NCI-H748 (cell line): ENCODE results near the gene ARHGAP22.
A peak's percentile ranks its signal among the peaks of the same experiment; 100 is the strongest.

ENCODE experiments used
- DNase-seq: peaks from one replicate; lab custom pipeline; 2025; ENCODE audit not compliant: unreplicated experiment; lab: John Stamatoyannopoulos, UW

ARHGAP22 gene

DNA sequence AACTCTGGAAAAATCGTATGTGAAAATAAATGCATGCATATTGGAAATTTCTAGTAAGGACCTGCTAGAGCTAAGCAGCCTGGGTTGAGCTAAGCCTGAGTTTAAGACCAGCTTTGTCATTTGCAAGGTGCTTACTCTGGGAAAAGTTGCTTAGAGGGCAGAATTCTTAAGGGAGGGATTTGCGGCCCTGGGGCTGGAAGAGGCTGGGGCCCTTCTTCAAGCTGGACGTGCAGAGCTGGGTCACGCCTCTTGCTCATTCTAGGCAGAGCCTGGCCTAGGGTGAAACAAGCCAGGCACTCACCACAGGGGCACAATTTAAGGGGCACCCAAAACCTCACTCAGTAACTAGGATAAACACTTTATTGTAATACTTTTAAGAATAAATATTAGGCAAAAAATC is 137.2 kb downstream of the ARHGAP22 start:
- no peak for DNase-seq

DNA sequence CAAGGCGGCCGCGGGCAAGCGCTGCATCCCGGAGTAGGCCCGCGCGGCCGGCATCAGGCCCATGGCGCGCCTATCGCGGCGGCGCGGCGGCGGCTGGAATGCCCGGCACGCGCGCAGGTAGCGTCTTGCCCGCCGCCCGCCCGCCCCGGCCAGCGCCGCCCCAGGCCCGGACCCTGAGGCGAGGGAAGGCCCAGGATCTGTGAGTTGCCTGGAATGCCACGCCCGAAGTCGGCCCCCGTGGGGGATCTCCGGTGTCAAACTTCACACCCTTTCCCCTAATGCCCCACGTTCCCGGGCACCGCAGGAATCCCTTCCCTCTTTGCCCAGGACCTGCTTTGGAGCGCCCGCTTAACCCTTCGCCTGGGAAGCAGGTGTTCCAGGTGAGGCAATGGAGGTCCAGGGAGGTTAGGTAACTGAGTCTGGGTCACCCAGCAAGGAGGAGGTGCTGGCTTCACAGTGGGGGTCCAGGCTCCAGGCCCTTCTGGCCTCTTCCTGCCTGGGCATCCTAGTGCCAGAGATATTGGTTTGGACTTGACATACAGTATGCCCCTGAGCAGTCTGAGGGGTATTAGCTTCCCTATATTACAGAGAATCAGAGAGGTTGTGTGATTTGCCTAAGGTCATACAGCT is 138.1 kb downstream of the ARHGAP22 start:
- DNase-seq: peak; percentile 4

DNA sequence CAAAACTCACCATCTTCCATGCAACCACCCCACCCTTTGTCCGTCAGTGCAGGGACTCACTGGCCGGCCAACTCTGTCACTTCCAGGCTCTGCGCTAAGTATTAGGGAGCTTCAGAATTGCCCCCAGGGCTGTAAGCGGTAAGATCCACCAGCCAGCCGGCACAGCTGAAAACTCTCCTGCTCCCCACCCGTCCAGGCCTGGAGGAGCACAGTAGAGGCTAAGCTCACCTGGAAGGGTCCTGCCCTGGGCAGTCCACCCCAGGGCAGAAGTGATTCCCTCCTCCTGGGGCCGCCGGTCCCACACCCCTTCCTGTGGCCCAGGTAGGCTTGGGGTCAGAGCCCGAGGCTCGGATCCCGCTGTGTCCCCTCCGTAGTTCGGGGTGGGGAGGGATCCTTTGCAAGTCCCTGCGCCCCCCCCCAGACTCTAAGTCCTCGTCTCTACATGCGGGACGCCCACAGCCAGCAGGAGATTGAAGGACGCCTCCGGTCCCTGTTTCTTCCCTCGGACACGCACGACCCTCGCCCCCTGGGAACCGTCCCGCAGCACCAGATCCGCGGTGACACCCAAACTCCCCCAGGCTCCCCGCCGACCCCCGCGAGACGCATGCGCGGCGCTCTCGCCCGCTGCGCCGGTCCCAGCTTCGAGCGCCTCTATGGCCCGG is 138.9 kb downstream of the ARHGAP22 start:
- DNase-seq: no peak

DNA sequence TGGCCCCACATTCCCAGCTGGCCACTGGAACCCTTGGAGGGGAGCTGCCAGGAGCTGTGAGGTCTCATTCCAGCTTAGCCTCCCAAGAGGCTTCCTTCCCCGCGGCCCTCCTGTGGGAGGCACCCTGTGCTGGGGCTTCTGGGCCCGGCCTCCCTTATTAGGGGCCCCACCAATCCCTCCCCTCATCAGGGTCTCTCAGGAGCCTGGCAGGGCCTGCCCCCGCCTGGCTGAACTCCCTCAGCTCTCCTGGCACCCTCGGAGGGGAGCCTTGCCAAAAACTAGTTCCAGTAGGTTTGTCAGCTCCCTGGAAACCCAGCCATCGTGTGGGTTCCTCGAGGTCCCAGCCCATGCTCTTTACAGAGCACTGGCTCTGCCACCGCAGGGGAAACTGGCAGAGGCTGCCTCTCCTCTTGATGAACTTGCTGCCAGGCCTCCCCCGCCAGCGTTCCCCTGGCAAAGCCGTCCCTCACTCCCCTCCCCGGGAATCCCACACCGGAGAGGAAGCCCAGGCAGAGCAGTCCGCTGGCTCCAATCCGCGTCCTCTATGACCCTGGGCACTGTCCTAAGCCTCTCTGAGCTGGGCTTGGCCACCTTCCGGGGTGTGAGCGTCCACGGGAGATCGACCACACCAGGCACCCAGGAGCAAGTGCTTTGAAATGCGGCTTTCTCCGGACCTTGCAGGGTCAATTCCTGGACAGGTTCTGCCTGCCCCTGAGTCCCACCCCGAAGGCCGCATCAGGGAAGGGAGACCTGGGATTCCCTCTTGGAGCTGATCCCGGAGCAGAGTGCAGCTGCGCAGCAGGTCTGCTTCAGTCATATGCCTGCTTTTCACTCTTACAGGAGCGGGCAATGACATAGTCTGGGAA is 139.8 kb downstream of the ARHGAP22 start:
- DNase-seq: no peak

DNA sequence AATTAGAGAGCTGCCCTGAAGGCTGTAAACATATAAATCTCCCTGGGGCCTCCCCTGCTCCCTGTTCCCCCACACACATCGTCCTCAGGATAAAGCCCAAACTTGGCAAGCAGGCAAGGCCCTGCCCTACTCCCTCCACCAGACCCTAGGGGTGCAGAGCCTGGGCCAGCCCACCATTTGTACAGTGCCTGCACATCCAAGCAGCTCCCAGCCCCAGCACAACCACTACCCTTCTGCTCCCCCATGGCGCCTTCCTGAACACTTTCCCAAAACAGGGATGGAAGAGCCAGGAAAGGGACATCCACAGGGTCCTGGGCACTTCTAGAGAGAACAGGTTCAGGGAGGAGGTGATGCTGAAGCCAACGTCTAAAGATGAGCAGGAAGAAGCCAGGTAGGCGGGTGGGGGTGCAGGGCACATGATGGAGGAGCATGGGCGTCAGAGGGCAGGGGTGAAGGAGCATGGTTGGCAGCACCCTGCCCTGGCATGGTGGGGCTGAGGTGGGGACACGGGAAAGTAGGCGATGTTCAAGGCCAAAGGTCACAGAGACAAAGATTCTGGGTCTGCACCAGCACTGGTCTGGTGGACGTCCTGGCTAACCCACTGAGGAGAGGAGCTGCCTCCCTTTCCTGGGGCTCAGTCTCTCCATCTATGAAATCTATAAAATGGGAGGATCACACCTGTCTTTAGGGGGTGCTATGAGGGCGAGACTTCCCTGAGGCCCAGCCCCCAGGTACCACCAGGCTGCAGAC is 140.6 kb downstream of the ARHGAP22 start:
- no peak for DNase-seq

DNA sequence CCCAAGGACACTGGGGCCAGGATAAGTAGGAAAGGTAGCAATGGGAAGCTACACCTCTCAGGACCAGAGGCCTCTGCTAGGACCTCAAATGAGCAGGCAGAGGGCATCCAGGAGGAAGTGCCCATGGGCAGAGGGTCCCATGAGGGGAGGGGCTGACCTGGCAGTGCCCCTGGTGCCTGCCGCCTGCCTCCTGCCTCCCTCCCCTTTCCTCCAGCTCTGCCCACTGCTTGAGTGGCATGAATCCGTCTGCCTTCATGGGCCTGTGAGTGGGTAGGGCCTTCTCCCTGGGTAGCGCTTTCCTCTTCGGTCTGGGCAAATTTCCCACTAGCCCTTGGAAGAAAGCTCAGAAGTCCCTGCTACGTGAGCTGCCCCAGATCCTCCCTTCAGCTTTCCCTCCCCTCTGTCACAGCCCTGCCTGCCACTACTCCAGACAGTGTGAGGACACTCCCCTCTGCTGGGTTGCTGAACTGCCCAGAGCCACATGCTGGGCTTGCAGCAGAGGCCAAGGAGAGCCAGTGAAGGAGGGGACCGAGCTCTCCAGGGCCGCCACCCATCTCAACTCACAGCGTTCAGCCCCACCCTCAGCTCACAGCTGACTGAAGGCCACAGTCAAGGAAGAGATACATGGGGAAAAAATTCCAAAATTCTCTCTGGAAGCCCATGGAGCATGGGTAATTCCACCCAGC is 141.4 kb downstream of the ARHGAP22 start:
- no peak for DNase-seq

DNA sequence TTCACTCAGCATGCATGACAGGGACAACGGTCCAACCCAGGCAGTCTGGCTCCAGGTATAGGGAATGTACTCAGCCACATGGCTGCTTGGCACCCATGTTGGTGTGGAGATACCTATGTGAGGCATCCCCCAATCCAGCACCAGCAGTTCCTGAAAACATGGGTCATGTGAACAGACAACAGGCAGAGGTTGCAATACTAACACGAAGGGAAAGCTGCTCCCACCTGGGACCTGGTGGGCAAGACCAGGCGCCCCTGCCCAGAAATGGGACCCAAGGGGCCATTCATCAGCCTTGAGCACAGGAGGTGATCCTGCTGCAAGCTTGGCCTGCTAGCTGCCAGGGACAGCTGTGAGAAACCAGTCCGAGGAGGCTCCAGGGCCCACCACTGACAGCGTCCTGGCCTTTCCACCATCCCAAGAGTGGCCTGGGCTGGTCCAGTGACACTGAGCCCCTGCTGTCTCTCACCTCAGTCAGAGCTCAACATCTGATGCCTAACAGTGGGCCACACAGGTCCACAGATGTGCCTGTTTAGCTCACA is 142.3 kb downstream of the ARHGAP22 start:
- DNase-seq: no peak

DNA sequence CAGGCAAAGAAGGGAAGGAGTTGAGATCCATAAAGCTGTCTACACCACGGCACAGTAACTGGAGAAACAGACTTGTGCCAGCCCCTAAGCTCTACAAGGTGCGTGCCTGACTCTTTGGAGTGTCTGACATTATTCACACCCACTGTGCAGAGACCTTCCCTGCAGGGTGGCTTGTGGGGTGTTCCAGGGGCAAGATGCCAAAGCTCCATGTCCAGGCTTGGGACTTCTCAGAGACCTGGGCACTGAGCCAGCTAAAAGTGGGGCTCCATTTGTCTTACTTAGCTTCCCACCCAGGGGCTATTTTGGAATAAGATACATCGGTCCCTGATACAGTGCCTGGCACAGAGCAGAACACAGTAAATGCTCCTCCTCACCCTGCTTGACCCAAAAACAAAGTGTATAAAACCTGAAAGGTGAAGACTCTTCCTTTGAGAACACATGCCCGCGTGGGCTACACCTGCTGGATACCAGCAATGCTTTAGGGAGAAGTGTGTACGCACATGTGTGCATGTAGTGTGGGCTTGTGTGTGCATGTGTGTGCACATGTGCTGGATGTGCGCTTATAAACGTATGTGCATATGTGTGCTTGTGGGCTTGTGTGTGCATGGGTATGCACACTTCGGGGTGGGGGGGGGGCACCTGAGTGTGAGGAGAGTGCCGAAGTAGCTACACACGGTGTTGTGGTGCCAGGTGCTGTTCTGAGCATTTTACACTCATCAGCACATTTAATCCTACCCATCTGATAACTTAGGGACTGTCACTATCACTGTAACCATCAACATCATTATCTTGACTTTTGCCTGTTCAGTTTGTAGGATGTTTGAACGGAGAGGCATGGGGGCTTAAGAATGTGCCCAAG is 143.0 kb downstream of the ARHGAP22 start:
- no peak for DNase-seq

DNA sequence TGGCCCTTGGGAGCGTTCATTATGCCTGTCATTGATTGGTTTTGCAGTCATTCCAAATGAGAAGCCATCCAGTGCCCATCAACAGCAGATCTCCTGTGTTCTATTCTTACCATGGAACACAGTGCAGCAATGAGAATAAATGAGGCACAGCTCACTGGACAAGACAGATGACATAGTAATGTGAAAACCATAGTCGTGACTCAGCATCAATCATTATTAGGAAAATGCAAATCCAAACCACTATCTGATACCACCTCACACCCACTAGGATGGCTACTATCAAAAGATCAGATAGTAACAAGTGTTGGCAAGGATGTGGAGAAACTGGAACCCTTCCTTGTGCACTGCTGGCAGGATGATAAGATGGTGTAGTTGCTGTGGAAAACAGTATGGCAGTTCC is 144.7 kb downstream of the ARHGAP22 start:
- DNase-seq: no peak

DNA sequence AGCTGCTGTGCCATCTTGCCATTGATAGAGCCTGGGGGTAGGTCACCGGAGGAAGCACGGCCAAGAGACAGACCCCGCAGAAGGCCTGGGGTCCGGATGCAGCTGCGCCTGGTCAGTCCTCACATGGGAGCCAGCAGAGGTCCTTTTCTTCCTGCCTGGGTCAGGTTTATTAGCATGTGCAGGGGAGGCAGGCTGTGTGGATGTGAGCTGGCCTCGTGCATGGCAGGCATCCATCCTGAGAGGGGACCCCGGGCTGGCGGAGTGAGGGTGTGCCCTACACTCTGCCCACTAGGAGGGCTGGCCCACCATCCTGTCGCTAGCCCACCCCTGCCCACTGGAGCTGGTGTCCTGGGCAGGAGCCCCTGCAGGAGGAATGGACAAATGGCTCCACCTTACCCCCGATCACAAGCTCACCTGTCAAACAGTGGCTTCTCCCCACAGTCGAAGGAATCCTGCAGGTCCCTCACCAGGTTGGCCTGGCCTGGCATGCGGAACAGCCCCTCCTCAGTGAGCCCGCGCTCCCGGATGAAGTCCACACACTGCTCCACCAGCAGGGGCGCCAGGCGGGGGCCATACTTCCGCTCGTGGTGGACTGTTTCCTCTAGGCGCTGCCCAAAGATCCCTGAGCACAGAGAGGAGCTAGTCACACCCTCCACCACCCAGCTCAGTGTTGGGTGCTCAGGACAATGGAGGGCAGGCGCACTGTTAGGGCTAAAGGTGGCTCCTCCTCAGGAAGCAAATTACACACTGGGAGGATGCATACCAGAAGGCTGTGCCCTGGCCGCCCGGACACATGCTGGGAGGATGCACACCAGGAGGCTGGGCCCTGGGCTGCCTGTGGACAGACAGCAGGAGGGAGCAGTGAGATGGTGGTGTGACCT is 145.4 kb downstream of the ARHGAP22 start:
- no peak for DNase-seq

DNA sequence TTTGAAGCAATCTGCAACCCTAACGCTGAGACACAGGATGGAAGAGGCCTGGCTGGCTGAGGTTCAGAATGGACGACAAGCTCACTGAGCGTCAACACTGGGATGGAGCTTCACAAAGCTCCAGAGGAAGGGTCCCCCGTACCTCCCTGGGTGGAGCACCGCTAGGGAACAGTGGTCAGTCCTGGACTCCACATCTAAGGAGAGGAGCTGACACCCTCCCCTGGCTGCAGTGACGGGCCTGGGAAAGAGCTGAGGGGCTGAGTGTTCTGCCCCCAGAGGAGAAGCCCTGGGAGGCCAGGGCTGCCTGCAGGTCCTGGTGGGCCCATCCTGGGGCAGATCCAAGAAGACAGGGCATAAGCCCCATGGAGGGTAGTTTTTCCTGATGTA is 146.2 kb downstream of the ARHGAP22 start:
- DNase-seq: no peak

DNA sequence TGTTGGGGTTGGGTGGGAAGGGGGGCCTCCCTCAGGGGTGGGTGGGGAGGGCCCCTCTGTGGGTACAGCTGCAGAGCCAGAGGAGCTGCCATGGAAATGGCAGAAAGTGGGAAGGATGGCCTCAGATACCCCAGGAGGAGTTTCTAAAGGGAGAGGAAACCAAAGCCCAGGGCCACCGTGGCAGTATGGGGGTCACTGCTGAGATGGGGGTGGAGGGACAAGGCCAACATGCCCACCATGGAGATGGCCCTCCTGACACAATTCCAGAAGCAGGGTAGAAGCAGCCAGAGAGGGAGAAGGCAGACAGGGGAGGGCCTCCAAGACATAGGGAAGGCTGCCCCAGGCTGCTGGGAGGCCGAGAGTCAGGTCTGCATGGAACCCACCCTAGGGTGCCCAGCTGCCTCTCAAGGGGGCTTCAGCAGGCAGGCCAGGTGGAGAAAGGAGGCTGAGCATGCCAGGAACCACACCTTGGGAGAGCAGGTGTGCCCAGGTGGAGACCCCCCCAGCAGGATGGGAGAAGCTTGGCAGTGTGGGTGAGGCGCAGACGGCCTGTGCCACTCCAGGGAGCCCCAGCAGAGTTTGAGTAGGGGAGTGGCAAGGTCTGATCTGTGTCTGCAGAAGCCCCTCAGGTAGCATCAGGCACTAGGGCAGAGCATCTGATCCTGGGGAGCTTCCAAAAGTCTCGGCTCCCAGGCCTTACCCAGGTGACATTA is 146.8 kb downstream of the ARHGAP22 start:
- DNase-seq: no peak

DNA sequence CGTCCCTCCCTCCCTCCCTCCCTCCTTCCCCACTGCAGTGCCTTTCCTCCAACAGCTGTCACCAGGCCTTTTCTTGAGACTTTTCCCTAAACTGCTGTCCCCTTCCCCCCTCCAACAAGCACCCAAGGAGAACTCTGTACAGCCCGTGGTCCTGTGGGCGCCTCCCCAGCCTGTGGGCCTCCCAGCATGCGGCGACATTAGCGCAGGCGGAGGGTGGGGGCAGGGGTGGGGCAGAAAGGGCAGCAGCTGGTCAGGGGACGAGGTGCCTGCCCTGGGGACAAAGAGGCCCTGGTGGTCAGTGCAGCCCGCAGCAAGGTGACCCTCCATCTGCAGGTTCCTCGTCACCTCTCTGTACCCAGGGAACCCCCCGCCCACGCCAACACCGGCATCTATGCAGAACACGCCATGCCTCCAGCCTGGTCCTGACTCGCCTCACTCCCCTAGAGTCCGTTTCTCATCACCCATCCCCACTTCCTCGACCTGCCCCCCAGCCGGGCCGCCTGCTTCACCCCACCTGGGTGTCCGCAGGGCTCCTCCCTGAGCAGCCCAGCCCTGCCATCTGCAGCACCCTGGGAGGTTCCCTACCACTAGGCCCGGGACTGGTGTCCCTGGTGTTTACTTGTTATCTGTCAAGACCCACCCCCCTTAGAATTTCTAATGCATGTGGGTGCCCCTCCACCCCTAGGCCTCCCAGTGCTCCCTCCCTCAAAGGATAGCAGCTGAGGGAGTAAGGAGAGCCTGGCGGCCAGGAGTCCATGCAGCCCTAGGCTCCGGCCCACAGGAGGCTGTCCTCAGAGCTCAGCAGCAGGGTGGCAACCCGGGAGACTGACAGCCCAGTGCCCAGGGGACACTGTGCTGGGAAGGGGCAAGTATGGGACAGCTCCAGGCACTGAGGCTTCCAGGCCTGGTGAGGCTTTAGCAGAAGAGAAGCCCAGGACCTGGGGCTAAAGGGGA is 147.8 kb downstream of the ARHGAP22 start:
- DNase-seq: no peak

DNA sequence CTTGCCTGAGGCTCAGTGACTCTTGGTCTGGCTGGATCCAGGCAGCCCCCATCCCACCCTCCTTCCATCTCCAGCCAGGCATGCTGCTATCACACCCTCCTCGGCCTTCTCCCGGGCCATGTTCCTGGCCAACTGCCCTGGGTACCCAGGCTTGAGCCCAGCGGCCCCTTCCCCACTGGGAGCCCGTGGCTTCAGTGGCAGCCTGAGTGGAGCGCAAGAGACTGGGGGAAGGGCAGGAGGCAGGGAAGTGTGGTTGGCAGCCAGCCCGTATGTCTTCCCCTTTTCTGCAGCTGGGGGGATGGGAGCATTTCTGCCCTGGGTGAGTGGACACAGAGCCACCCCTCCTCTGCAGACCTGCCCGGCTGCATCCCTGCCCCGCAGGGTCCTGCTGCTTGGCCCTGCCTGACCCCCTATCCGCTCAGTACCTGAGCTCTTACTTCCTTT is 148.5 kb downstream of the ARHGAP22 start:
- DNase-seq: no peak

DNA sequence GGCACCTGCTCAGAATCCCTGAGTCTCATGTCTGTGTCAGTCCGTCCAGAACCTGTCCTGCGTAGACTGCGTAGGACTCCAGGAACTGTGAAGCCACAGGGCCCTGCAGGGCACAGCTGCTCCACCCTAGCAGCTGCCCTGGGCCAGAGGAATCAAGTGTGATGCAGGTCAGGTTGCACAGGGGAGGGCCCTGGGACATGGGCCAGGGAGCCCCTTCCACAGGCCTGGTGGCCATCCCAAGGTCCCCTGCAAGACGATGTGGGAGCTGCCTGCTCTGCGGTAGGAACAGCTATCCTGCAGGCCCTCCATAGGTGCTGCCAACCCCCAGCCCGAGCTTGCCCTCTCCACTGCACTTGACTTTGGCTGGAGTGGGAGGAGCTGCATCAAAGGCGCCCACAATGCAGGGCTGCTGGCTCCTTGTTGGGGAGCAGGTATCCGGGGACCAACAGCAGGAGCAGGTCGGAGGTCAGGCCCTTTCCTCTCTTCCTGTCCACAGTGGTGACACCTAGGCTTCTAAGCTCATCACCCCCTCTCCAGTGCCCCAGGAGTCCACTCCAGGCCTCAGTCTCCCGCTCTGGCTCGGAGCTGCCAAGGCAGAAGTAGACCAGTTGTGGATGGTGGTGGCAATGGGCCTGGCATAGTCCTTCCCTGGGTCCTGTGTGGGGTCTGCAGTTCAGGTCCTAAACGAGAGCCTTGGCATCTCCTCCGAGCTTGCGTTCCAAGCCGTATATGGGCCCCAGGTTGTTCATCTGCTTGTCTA is 149.3 kb downstream of the ARHGAP22 start:
- no peak for DNase-seq

DNA sequence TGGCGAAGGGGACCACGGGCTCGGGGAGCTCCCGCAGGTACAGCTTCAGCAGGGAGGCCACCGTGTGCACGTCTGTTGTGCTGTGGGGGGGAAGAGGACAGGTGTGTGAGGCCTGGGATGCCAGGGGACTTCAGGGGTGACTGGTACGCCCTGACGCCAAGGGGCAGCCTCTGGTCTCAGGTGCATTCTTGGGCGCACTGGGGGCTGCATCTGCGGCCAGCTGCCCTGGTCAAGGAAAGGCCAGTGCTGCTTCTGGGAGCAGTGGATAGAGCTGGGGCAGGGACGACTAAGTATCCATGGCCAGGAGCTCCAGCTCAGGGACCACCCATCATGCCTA is 149.8 kb downstream of the ARHGAP22 start:
- DNase-seq: no peak
